Erythroblast (primary cell): Measurements from ENCODE around the gene SCAMP2.

Experiments
- DNase-seq, 2 experiments: peaks; one replicate each; lab custom pipeline; 2025; lab: John Stamatoyannopoulos, UW
- GATA1 ChIP-seq: IDR thresholded peaks from 2 replicates; pipeline ENCODE4 v1.6.1; 2011; ENCODE audit warnings: low read depth, mild to moderate bottlenecking, control low read depth, low read length, moderate library complexity
- POLR2A ChIP-seq: IDR thresholded peaks from 2 replicates; pipeline ENCODE4 v1.6.1; 2011; ENCODE audit warnings: mild to moderate bottlenecking, low read length

Gene SCAMP2

DNA sequence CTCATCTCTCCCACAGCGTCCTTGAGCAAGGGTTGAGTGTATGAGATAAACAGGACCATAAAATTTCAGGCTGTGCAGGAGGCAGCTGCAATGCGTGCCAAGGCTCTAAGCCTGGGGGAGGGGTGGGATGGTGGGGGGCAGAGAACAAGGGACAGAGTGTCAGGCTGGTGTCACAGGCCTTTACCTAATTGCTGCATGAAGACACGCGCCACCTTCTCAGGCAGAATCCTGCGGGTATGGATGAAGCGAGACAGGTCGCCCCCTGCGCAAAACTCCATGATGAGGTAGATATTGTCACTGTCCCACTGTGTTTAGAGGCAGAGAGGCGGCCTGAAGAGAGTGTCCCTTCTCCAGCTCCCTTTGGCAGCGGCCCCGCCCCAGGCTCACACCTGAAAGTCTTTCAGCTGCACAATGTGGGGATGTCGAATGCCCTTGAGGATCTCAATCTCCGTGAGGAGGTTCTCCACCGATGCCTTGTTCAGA lies 31.2 kb downstream of the SCAMP2 start:
- no peak for DNase-seq
- no peak for TF ChIP-seq POLR2A
- no peak for TF ChIP-seq GATA1

- TF ChIP-seq POLR2A (no peak), GATA1 (no peak)
- DNase-seq, result peak; percentile 38 to 52
These were observed 32.1 kb downstream of the SCAMP2 start for GRCh38 chr15:74840851-74841775.

DNA sequence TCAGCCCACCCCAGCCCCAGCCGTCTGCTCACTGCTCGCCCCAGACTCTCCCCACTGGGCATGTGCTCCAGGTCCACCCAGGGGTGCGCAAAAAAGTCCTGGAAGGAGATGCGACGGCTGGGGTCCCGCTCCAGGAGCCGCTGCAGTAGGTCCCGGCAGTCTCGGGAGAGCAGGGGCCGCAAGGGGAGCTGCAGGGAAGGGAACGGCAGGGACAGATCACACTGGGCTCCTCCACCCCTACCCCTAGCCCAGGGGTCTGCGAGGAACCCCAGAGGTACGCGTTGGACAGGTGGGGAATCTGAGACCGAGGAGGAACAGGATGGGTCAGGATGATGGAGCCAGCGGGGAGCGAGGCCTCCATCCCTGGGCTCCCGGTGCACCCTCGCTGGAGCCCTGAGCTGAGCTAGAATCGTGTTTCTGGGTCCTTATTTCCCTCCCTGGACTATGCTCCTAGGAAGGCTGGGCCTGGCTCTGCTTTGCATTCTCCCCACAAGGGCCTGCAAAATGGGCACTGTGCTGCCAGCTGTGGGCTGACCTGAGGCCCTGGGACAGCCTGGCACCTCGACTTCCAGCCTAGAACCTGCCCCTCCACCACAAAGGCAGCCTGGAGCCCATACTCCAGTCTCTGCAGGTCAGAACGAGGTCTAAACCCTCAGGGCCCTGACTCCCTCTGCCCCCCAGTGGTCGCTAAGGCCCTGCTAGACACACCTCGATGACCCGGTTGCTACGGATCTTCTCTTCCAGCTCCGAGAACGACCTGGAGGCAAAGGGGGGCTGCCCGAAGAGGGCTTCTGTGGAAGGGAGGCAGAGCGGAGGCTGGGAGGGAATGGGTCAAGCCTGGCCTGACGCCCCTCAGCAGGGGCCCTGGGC lies 33.4 kb downstream of the SCAMP2 start:
- no peak for TF ChIP-seq GATA1
- TF ChIP-seq POLR2A, result no peak
- no peak for DNase-seq

DNA sequence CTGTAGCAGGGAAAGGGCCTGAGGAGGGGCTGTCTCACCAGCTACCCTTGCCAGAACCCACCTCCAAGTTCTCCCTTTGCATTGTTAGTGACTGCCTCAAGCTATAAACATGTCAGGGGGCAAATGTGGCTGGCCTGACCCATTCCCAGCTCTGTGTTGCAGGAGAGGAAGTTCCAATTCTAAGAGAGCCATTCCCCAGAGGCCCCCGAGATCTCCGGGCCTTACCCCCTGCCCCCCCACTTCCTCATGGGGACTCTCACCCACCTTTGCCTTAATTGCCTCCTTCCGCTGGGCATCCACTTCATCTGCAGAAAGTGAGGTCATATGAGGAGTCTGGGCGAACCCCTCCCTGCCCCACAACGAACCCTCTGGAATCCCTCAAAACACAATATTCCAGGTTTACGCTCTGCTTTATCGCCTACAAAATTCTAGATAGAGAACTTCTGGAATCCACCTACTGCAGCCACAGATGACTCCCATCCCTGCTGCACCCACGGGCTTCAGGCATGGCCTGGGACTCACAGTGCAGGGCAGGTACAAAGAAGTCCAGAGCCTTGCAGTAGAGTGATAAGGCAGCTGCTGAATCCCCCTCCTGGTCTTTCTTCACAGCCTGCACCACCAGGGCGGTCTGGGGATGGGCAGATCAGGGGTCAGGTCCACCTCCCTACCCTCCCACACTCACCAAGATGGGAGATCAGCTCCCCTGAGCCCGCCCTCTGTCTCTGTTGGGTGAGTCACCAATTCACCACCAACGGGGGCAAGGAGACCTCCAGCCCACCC lies 34.2 kb downstream of the SCAMP2 start:
- TF ChIP-seq POLR2A (no peak), GATA1 (no peak)
- no peak for DNase-seq

- DNase-seq, result no peak
These were observed 35.0 kb downstream of the SCAMP2 start for GRCh38 chr15:74838137-74838516.

GRCh38 chr15:74837482-74838136 lies 35.6 kb downstream of the SCAMP2 start:
- peak; percentile 23 to 24 for DNase-seq
- no peak for TF ChIP-seq GATA1
- no peak for TF ChIP-seq POLR2A

More at GRCh38 chr15:74838137-74838516, 35.0 kb downstream of the SCAMP2 start:
- TF ChIP-seq GATA1 (no peak), POLR2A (no peak)

DNA sequence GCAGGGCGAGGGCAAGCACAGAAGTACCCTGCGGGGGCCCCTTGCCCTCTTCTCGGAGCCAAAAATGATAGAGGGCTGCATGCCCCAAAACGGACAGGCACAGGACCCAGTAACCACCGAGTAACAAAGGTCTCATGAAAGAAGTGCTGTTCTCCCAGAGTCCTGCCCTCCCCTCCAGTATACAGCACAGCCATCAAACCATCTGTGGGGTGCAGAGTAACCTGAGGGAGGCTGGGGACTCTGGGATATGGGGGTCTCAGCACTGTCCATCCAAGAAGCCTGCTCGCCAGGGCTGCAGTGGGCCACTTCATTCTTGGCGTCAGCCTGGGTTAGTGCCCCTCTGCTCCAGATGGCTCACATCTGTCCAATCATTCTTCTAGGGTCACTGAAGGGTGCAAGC lies 36.3 kb downstream of the SCAMP2 start:
- DNase-seq, result no peak
- TF ChIP-seq POLR2A (no peak), GATA1 (no peak)

- DNase-seq, result peak; percentile 27 to 58
- TF ChIP-seq GATA1 (no peak), POLR2A (no peak)
These were observed 37.8 kb downstream of the SCAMP2 start for GRCh38 chr15:74835312-74835823.

DNA sequence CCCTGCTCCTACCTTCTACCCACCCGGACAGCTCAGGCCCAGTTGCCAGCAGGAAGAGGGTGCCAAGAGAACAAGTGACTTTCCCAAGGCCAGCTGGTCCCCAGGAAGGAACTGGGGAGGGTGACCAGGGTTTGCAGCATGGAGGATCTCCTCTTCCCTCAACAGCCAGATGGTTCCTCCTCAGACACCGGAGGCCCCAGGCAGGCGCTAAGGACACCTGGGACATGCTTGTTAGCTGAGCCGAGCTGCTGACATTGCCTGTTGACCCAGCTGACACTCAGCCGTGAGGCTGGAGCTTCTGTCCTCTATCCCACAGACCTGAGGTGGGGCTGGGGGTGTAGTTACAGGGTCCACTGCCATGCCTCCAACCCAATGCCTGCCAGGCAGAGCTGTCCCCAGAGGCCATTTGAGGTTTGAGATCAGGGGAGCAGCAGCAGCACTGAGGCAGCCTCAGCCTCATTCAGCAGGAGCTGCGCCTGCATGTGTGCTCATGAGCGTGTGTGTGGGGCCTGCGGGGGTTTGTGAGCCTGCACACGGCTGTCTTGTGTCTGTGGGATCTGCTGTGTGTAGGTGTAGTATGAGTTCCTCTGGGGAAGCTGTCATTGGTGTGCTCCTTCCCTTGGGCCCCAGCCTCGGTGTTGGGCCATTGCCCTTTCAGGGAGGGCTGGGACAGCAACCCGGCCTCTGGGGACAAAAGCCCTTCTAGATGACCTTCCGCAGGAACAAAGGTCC lies 39.6 kb downstream of the SCAMP2 start:
- no peak for DNase-seq

DNA sequence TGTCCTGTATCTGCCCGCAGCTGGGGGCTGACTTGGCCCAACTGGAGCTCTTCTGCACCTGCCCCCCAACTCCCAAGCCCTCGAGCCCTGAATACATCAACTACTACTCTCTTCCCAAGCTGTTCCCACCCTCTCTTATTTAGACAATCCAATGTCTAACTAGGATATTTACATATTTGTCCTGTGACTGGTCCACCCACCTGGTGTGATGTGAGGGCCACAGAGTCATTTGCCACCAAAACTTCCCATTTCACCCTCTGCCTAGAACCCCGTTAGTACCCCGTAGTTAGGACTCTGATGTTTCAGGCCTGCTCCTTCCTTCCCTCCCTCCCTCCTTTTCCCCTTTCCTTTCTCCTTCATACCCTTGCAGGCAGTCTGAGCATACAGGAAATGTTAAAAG lies 40.3 kb downstream of the SCAMP2 start:
- TF ChIP-seq GATA1 (no peak), POLR2A (no peak)
- DNase-seq, result no peak

More for the DNA sequence above, 39.6 kb downstream of the SCAMP2 start:
- no peak for TF ChIP-seq POLR2A
- no peak for TF ChIP-seq GATA1

DNA sequence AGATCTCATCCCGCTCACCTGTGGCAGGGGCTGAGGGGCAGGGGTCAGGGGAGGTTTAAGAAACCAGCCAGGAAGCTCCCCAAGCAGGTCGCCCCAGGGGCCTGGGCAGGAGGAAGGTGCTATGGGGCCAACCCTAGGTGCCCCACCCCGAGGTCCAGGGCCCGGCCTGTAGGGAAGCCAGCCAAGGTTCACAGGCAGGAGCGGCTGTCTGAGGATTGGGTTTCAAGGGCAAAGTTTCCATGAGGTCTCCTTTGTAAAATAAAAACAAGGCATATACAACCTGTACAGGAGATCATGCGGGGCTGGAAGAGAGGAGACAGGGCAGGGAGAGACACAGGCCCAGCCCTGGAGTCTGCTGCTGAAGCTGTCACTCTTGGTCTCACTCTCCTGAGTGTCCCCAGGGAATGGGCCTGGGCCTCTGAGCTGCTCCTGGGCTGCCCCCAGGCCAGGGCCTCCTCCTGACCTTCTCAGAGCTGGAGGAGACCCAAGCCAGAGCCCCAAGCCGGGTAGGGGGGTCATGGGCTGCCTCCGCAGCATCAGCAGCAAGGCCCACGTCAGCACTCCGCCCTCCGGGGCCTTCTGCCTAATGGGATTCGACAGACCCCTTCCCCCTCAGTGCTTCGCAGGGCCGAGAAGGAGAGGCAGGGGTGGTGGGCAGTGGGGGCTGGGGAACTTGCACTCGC lies 41.2 kb downstream of the SCAMP2 start:
- DNase-seq, result no peak
- TF ChIP-seq POLR2A, result no peak
- no peak for TF ChIP-seq GATA1

GRCh38 chr15:74830868-74831267 lies 42.3 kb downstream of the SCAMP2 start:
- DNase-seq, result no peak
- TF ChIP-seq POLR2A (no peak), GATA1 (no peak)

- TF ChIP-seq POLR2A (no peak), GATA1 (no peak)
These were observed 43.2 kb downstream of the SCAMP2 start for GRCh38 chr15:74829991-74830390.

More at GRCh38 chr15:74829991-74830390, 43.2 kb downstream of the SCAMP2 start:
- no peak for DNase-seq
